K562 (cell line): Measurements from ENCODE around the gene FERMT3. TPM values are rescaled to one million over a fixed set of nuclear protein-coding genes. Genes with fewer than 3 reads are reported as not detected.

Experiments
- ATAC-seq: fragments of 200-7000 bp; cut with Tn5 transposase; 3 replicates; pipeline ENCODE4 v1.9.1; 2020; ENCODE audit warnings: moderate library complexity
- BruUV-seq: library from RNA; stranded (reverse); fragments of 400-500 nt; replicated peaks from 2 replicates; lab custom pipeline; 2021; lab: Mats Ljungman, UMichigan
- CTCF ChIA-PET: fragments of 300-600 bp; formaldehyde crosslinking; extraction: SDS; loops from one replicate; lab custom pipeline; 2021; ENCODE audit warnings: low intra/inter-chr PET ratio; lab: Yijun Ruan, JAX
- POLR2A ChIA-PET: fragments of 300-600, 350-650 bp; sonication (Branson Sonifier 250); formaldehyde crosslinking; extraction: SDS; loops from one replicate; lab custom pipeline; 2021; ENCODE audit warnings: antibody characterized with exemption, inconsistent platforms; lab: Yijun Ruan, JAX
- DNase-seq, 4 experiments: peaks; one replicate each; pipeline versions ENCODE4 v3.0.0 to v3.0.0-alpha.2; 2011 to 2018; ENCODE audit warnings: low spot score in 3 of 4, mixed read lengths in 3 of 4; ENCODE audit errors: extremely low read depth in 1 of 4
- FAIRE-seq: peaks from 2 replicates; lab custom pipeline; 2011; peaks lifted over from hg19 to GRCh38; lab: Jason Lieb, UNC
- H2AFZ ChIP-seq: 2 replicates; pipeline ENCODE4 v1.6.0; 2011; ENCODE audit warnings: low read depth, low read length, control low read depth, inconsistent platforms
- H3K27ac ChIP-seq: fragments of 200-600 bp; 3 replicates; pipeline ENCODE4 v1.8.0; 2011; ENCODE audit warnings: low read depth, mild to moderate bottlenecking, control low read depth, inconsistent platforms, low read length, moderate library complexity, mixed read lengths; ENCODE audit errors: extremely low read depth
- H3K27me3 ChIP-seq, 2 experiments: fragments of 300-600 bp in 1 of 2; 2 replicates in 1 of 2; 3 replicates in 1 of 2; pipeline versions ENCODE4 v1.6.0 to v1.8.0; 2011; ENCODE audit warnings: inconsistent platforms in 2 of 2, low read length in 2 of 2, mild to moderate bottlenecking in 1 of 2, mixed read lengths in 1 of 2, moderate library complexity in 1 of 2; ENCODE audit not compliant: control insufficient read depth in 2 of 2, insufficient read depth in 2 of 2
- H3K36me3 ChIP-seq: fragments of 300-600 bp; 3 replicates; pipeline ENCODE4 v1.8.0; 2011; ENCODE audit warnings: mild to moderate bottlenecking, low read length, inconsistent platforms; ENCODE audit not compliant: control insufficient read depth, insufficient read depth
- H3K4me1 ChIP-seq, 2 experiments: fragments of 200-600 bp in 1 of 2; replicated peaks in 1 of 2; 2 replicates in 1 of 2; 3 replicates in 1 of 2; pipeline versions ENCODE4 v1.5.1 to v1.8.0; 2011; ENCODE audit warnings: inconsistent platforms in 2 of 2, low read length in 2 of 2, mild to moderate bottlenecking in 1 of 2, mixed read lengths in 1 of 2, moderate library complexity in 1 of 2; ENCODE audit not compliant: control insufficient read depth in 2 of 2, insufficient read depth in 2 of 2
- H3K4me2 ChIP-seq: 2 replicates; pipeline ENCODE4 v1.6.1; 2011; ENCODE audit warnings: low read length, control low read depth, inconsistent platforms, mixed read lengths; ENCODE audit not compliant: insufficient read depth
- H3K4me3 ChIP-seq: fragments of 200-600 bp; sonication (generic), shearing (Covaris generic); 2 replicates; pipeline ENCODE4 v1.5.1; 2016; ENCODE audit warnings: control low read depth, inconsistent platforms
- H3K79me2 ChIP-seq: fragments of 200-600 bp; 3 replicates; pipeline ENCODE4 v1.8.0; 2011; ENCODE audit warnings: low read length, inconsistent platforms; ENCODE audit not compliant: control insufficient read depth, insufficient read depth
- H3K9ac ChIP-seq, 2 experiments: 2 replicates each; pipeline versions ENCODE4 v1.6.0 to v1.6.1; 2011; ENCODE audit warnings: low read depth in 2 of 2, low read length in 2 of 2, control low read depth in 1 of 2, inconsistent platforms in 1 of 2, mild to moderate bottlenecking in 1 of 2, mixed read lengths in 1 of 2; ENCODE audit not compliant: insufficient read depth in 1 of 2
- H3K9me1 ChIP-seq: one replicate; pipeline ENCODE4 v1.6.0; 2011; ENCODE audit warnings: inconsistent platforms, mild to moderate bottlenecking, low read length, moderate library complexity; ENCODE audit not compliant: control insufficient read depth, insufficient read depth
- H3K9me3 ChIP-seq: replicated peaks from 2 replicates; pipeline ENCODE4 v1.5.1; 2011; ENCODE audit warnings: low read depth, low read length, inconsistent platforms; ENCODE audit not compliant: control insufficient read depth, insufficient read depth
- H4K20me1 ChIP-seq: replicated peaks from 2 replicates; pipeline ENCODE4 v1.6.1; 2011; ENCODE audit warnings: low read length, inconsistent platforms, mixed read lengths; ENCODE audit not compliant: control insufficient read depth, insufficient read depth
- CBX8 ChIP-seq: fragments of 200-600 bp; sonication (generic); IDR thresholded peaks from 2 replicates; pipeline ENCODE4 v1.6.1; 2012; ENCODE audit warnings: borderline replicate concordance, mixed run types, low read depth, mild to moderate bottlenecking, moderate library complexity, mixed read lengths, low read length, control low read depth, inconsistent platforms; ENCODE audit not compliant: poor library complexity, severe bottlenecking; ENCODE audit errors: extremely low read depth
- GATA2 ChIP-seq: sonication (generic); formaldehyde crosslinking; IDR thresholded peaks from 2 replicates; pipeline ENCODE4 v1.4.0; 2020; ENCODE audit warnings: mild to moderate bottlenecking, missing genetic modification reagents
- RBM34 ChIP-seq: fragments of 200-400 bp; formaldehyde crosslinking; IDR thresholded peaks from 2 replicates; pipeline ENCODE4 v1.6.1; 2018; ENCODE audit warnings: low read length, borderline replicate concordance; ENCODE audit not compliant: insufficient read depth
- SPI1 ChIP-seq: IDR thresholded peaks from 2 replicates; pipeline ENCODE4 v1.6.1; 2011; ENCODE audit warnings: low read depth, low read length, control low read depth, borderline replicate concordance
- ZNF778 ChIP-seq: fragments of 450-650 bp; formaldehyde crosslinking; IDR thresholded peaks from 2 replicates; pipeline ENCODE4 v1.4.0; 2020; ENCODE audit warnings: mild to moderate bottlenecking, moderate library complexity
- WGBS: fragments of 100-300 bp; shearing (Covaris generic); methylation state at CpG from one replicate; pipeline ENCODE4 v1.1.6; 2016; ENCODE audit warnings: low coverage, mixed read lengths; ENCODE audit not compliant: insufficient coverage; ENCODE audit errors: missing lambda C conversion rate; 5-methylcytosine and 5-hydroxymethylcytosine counted together
- in situ Hi-C: fragments of 300-500 bp; cut with MboI; formaldehyde crosslinking; loops from 4 replicates; pipeline ENCODE4 v1.15.0; 2018; ENCODE audit warnings: inconsistent platforms, mixed read lengths
- intact Hi-C: fragments of 100-400 bp; cut with micrococcal nuclease; formaldehyde crosslinking; loops from 2 replicates; pipeline ENCODE4 v1.14.2; 2022
- polyA plus RNA-seq, 8 experiments: library from polyadenylated mRNA; depleted of rRNA in 4 of 8; stranded (reverse) in 5 of 8; unstranded in 3 of 8; fragments of >200 nt; fragmentation: Nextera tagmentation in 2 of 8; fragmentation: Illumina TruSeq in 1 of 8; extraction: Ambion mirVana in 2 of 8; extraction: Trizol in 1 of 8; gene quantifications; 2 replicates each; pipeline versions ENCODE4 v1.2.1 to v1.2.3, GENCODE V29; 2011 to 2014; ENCODE audit warnings: inconsistent platforms in 1 of 8, missing spikeins in 1 of 8
- total RNA-seq, 7 experiments: library from RNA; depleted of rRNA in 6 of 7; stranded (reverse); fragments of >200 nt in 6 of 7; fragmentation: Illumina TruSeq in 2 of 7; extraction: Trizol in 2 of 7; gene quantifications; 2 replicates each; pipeline versions ENCODE4 v1.2.1 to v1.2.3, GENCODE V29; 2011 to 2021; ENCODE audit warnings: low replicate concordance in 1 of 7

Gene FERMT3
- total and polyA plus RNA-seq, 9 of the 15 experiments (the other 6 are each of a cell fraction or from before 2014, with no cell fraction given) = 3.2 to 275 (median 79.7) TPM

GRCh38 chr11:64238076-64238475, 31.6 kb downstream of the FERMT3 start:
- BruUV-seq = no TSS peak
- H3K9me3 ChIP-seq = no peaks in the 10 kb centered on the region
- TF ChIP-seq SPI1 = 0 out of 2 replicates have a peak, but pooled peaks have one; percentile 33
- no peak for TF ChIP-seq ZNF778 (CRISPR knock-in tag)
- TF ChIP-seq GATA2 (CRISPR knock-in tag) = no peak
- no peak for TF ChIP-seq CBX8
- no peak for TF ChIP-seq RBM34
- TF ChIP-seq, all 486 proteins: peak for 1
- H3K9ac ChIP-seq = 0 out of 4 replicates have a peak overlapping the region, but pooled peaks of 1 of the 2 experiments have one; percentile 1
- no peaks in the 10 kb centered on the region for H3K27me3 ChIP-seq
- no peak for ATAC-seq
- no peak overlapping the region for H3K4me2 ChIP-seq
- FAIRE-seq = no peak
- no peaks in the 10 kb centered on the region for H3K9me1 ChIP-seq
- no peak overlapping the region for H3K27ac ChIP-seq
- peaks cover 49% of the 10 kb centered on the region; the same call in 2 of the 3 replicates for H3K36me3 ChIP-seq
- in situ Hi-C loops (no loop called here), intact Hi-C loops (no loop called here)
- H4K20me1 ChIP-seq = 0 out of 2 replicates have a peak, but pooled peaks cover 3% of the 10 kb centered on the region
- POLR2A ChIA-PET = interaction anchor here (0.6 to 1.6 kb wide), 6 partner anchors 9 to 302 kb away, joined by 3 to 9 read pairs (median 3); partner anchors contain the start of gene PPP1R14B
- H3K4me3 ChIP-seq = no peak overlapping the region
- peaks cover 46% of the 10 kb centered on the region for H3K79me2 ChIP-seq
- WGBS = 89% methylated on average over 7 of the region's 9 CpGs
- H2AFZ ChIP-seq = no peak overlapping the region
- CTCF ChIA-PET = no interaction called here
- DNase-seq = no peak
- H3K4me1 ChIP-seq = peaks cover 26 to 64% of the 10 kb centered on the region in 2 experiments
